T-helper 2 cell treated with Interferon-gamma antibody and Interleukin-4, amounts not matched to agents 5 μg/mL and 100 μg/mL, for 36 hours (primary cell): ENCODE data around the gene HDAC9.

Experiments
- DNase-seq: peaks from one replicate; pipeline ENCODE4 v3.0.0; 2021; ENCODE audit warnings: low spot score
- H3K27ac Mint-ChIP-seq: one replicate; pipeline ENCODE4 v1.8.0; 2021; ENCODE audit warnings: mild to moderate bottlenecking, mixed read lengths
- H3K27me3 Mint-ChIP-seq: one replicate; pipeline ENCODE4 v1.8.0; 2021; ENCODE audit warnings: low read depth, mixed read lengths
- H3K36me3 Mint-ChIP-seq: one replicate; pipeline ENCODE4 v1.8.0; 2021; ENCODE audit warnings: low read depth, mixed read lengths
- H3K4me1 Mint-ChIP-seq: one replicate; pipeline ENCODE4 v1.8.0; 2021; ENCODE audit warnings: low read depth, mixed read lengths
- H3K4me3 Mint-ChIP-seq: one replicate; pipeline ENCODE4 v1.8.0; 2022; ENCODE audit warnings: mild to moderate bottlenecking, moderate library complexity, mixed read lengths
- H3K9me3 Mint-ChIP-seq: one replicate; pipeline ENCODE4 v1.8.0; 2021; ENCODE audit warnings: mixed read lengths

HDAC9 gene

DNA sequence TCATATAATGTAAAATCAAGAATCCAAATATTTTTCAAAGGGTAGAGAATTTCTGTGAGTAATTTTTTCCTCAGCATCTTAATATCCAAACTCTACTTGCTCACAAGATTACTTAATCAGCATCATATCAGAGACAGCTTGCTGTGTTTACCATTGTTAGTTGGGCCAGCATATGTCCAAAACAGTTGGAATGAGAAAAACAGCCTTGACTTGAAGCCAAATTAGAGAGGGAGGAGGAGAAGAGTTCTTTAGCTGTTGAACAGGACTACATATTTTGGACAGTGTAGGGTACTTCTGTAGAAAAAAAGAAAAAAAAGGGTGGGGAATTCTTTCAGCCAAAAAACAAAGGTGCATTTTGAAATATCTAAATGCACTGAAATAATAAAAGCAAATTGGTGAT, 69.8 kb downstream of the HDAC9 start:
- Mint-ChIP-seq H3K9me3 (no peaks in the 10 kb centered on the region), H3K4me1 (no peaks in the 10 kb centered on the region), H3K27me3 (no peaks in the 10 kb centered on the region), H3K27ac (no peak overlapping the region), H3K4me3 (no peak overlapping the region), H3K36me3 (no peaks in the 10 kb centered on the region)
- no peak for DNase-seq

DNA sequence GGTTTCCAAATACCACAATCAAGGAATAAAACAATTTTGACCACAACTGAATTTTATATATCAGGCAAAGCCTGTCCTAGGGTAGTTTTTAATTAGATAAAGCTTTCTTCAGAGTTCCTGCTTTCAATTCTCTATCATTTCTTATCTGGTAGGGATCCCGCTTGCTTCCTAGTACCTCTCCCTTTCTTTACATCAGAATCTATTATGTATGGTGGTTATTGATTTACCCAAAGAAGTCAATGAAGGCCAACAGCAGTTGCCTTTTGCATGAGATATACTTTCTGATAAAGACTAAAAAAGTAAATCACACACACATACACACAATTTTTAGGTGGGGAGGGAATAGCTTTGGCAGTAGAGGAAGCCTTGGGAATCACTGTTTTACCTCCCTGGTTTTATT, 70.7 kb downstream of the HDAC9 start:
- Mint-ChIP-seq H3K4me1 (no peaks in the 10 kb centered on the region), H3K27me3 (no peaks in the 10 kb centered on the region), H3K36me3 (no peaks in the 10 kb centered on the region), H3K27ac (no peak overlapping the region), H3K9me3 (no peaks in the 10 kb centered on the region), H3K4me3 (no peak overlapping the region)
- DNase-seq = no peak

DNA sequence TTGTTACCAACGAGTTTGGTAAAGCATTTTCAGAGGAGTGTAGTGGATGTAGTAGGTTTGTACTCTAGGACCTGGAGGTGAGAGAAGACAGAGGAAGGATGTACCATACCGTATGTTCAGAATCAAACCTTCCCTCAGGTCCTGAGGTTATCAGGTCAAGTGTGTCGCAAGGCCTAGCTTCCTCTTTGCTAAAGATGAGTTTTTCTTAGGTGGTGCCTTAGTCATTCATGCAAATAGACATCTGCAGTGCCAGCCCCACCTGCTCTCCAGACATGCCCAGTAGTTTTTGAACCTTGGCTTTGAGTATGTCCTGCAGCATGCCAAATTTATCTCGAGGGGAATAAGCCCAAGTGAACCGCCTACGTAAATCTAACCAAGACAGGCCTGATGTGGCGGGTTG, 71.3 kb downstream of the HDAC9 start:
- Mint-ChIP-seq H3K4me1 (no peaks in the 10 kb centered on the region), H3K4me3 (no peak overlapping the region), H3K36me3 (no peaks in the 10 kb centered on the region), H3K9me3 (no peaks in the 10 kb centered on the region), H3K27ac (no peak overlapping the region), H3K27me3 (no peaks in the 10 kb centered on the region)
- no peak for DNase-seq

DNA sequence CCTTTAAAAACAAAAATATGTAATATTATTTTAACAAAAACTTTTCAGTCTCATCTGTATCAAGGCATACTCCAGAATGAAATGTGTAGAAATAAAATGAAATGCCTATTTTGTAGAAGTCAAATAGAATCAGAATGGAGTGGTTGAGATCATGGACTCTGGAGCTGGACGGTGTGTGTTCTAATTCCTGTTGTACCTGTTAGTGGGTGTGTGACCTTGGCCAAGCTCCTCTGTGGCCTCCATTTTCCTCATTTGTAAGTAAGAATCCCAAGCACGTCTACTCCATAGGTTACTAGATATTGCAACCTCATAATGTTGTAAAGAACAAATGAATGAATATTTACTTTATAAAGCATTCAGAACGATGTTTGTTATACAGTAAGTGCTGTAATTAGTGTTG, 74.9 kb downstream of the HDAC9 start:
- no peaks in the 10 kb centered on the region for H3K9me3 Mint-ChIP-seq
- no peaks in the 10 kb centered on the region for H3K4me1 Mint-ChIP-seq
- no peak overlapping the region for H3K4me3 Mint-ChIP-seq
- H3K27ac Mint-ChIP-seq = no peak overlapping the region
- no peaks in the 10 kb centered on the region for H3K36me3 Mint-ChIP-seq
- H3K27me3 Mint-ChIP-seq = no peaks in the 10 kb centered on the region
- DNase-seq = no peak

DNA sequence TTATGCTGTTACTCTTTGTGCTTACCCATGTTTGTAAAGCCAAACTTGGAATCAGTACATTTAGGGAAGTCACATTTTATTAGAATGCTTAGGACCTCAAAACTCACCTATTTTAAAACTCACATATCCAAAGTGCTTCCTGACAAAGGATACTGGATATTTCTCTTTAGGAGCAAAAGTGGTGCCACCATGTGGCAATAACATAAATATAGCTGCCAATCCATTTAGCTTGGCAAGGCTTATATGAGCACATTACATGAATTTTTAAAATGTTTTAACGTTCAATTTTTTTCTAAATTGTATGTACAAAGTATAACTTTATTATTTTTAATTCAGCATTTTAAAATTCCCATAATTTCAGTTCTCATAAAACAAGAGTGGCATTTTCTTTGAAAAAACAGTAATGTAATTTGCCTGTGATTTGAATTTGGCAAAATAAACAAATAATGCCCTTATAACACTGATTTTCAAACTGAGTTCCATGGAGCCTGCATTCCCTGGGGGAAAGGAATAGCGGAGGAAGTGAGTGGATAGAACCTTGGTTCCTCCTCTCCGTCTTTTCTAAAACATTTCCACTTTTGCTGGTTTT, 75.4 kb downstream of the HDAC9 start:
- Mint-ChIP-seq H3K27ac (no peak overlapping the region), H3K27me3 (no peaks in the 10 kb centered on the region), H3K9me3 (no peaks in the 10 kb centered on the region), H3K36me3 (no peaks in the 10 kb centered on the region), H3K4me1 (no peaks in the 10 kb centered on the region), H3K4me3 (no peak overlapping the region)
- DNase-seq = no peak

DNA sequence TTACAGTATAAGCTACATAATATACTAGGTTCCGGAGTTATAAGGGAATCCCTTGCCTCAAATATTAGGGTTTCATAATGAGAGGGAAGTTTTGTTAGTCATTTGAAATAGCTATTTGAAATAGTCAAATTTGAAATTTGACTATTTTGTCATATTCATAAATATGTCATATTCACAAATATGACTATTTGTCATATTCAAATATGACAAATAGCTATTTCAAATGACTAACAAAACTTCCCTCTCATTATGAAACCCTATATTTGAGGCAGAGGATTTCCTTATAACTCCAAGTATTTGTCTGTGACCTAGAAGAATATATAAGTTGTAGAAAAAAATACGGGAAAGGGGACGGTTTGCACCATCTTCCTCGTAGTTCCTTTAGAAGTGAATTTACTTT, 76.6 kb downstream of the HDAC9 start:
- DNase-seq = no peak
- H3K27ac Mint-ChIP-seq = no peak overlapping the region
- no peaks in the 10 kb centered on the region for H3K9me3 Mint-ChIP-seq
- no peaks in the 10 kb centered on the region for H3K27me3 Mint-ChIP-seq
- H3K36me3 Mint-ChIP-seq = no peaks in the 10 kb centered on the region
- no peaks in the 10 kb centered on the region for H3K4me1 Mint-ChIP-seq
- H3K4me3 Mint-ChIP-seq = no peak overlapping the region

DNA sequence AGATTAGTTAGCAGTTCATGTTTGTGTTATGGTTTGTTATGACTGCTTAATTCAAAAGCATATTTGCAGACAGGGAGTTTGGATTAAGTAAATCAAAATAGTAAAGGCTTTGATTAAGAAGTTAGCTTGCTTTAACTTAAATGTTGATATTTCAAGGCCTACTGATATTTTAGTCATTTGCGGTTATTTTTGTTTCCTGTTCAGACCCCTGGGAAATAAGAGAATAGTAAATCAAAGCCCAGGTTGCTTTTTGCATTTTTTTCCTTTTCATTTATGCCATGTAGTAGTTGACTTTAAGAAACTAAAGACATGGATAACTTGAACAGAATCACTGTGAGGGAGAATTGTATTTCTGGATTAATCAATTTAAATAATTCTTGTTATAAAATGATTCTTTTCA, 77.3 kb downstream of the HDAC9 start:
- no peaks in the 10 kb centered on the region for H3K36me3 Mint-ChIP-seq
- no peaks in the 10 kb centered on the region for H3K4me1 Mint-ChIP-seq
- no peak overlapping the region for H3K4me3 Mint-ChIP-seq
- H3K9me3 Mint-ChIP-seq = no peaks in the 10 kb centered on the region
- H3K27ac Mint-ChIP-seq = no peak overlapping the region
- DNase-seq = no peak
- H3K27me3 Mint-ChIP-seq = no peaks in the 10 kb centered on the region

DNA sequence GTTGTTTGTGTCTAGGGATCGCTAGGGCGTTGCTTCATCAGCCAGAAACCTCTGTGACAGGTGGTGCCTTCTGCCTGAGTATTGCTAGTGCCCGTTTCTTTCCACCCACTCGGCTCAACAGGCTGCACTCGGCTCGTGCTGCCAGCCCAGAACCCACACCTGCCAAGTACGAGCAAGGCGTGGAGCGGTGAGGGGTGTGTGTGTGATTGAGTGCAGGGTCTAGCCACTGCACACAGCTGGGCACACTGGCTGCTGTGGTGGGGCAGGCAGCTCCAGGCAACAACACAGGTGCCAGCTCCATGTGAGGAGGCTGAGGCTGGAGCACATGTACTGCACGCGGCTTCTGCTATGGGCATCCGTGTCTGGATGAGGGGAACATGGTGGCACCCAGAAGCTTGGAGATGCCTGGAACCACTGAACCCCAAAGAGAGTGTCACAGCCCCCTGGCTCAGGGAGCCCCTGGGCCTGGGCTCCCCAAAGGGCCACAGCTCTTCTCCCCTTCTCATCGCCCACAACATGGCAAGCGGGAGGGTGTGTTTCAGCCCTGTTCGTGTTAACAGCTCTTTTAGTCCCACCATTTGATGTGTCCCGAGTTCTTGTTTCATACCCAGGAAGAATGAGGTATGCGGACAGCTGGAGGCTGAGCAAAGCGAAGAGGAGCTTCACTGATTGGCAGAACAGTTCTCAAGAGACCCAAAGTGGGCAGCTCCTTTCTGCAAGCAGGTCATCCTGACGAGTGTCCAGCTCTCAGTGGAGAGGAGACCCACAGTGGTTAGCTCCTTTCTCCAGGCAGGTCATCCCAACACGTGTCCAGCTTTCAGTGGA, 78.1 kb downstream of the HDAC9 start:
- no peak for DNase-seq
- Mint-ChIP-seq H3K4me3 (no peak overlapping the region), H3K9me3 (no peaks in the 10 kb centered on the region), H3K4me1 (no peaks in the 10 kb centered on the region), H3K27me3 (no peaks in the 10 kb centered on the region), H3K27ac (no peak overlapping the region), H3K36me3 (no peaks in the 10 kb centered on the region)

DNA sequence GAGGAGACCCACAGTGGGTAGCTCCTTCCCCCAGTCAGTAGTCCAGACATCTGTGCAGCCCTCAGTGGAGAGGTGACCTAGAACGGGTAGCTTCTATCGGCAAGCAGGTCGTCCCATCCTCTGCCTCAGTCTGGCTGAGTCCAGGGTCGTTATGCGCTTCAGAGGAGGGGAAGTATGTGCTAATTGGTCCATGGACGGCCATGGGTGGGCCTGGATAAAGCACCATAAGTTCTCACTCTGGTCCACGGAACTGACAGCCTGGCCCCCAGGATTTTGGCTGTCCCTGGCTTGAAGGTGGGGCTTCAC, 78.6 kb downstream of the HDAC9 start:
- Mint-ChIP-seq H3K4me3 (no peak overlapping the region), H3K27ac (no peak overlapping the region), H3K4me1 (no peaks in the 10 kb centered on the region), H3K27me3 (no peaks in the 10 kb centered on the region), H3K36me3 (no peaks in the 10 kb centered on the region), H3K9me3 (no peaks in the 10 kb centered on the region)
- DNase-seq = no peak

DNA sequence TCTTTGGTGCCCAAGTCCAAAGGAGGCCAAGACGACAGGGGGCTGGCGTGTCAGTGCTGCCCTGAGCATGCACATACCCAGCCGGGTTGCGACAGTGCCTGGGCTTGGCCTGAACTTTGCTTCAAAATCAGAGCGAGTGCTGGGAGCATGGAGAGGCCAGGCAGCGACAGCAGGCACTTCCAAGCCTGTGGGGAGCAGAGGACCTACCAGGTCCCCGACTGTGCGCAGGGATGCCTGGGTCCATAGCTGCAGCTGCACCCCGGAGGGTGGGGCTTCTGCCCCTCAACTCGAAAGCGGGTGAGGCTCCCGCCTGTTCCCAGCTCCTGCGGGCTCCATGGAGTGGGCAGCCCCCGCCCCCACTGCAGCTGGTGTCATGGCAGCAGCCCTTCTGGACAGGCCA, 79.1 kb downstream of the HDAC9 start:
- Mint-ChIP-seq H3K4me1 (no peaks in the 10 kb centered on the region), H3K4me3 (no peak overlapping the region), H3K36me3 (no peaks in the 10 kb centered on the region), H3K27me3 (no peaks in the 10 kb centered on the region), H3K27ac (no peak overlapping the region), H3K9me3 (no peaks in the 10 kb centered on the region)
- no peak for DNase-seq

DNA sequence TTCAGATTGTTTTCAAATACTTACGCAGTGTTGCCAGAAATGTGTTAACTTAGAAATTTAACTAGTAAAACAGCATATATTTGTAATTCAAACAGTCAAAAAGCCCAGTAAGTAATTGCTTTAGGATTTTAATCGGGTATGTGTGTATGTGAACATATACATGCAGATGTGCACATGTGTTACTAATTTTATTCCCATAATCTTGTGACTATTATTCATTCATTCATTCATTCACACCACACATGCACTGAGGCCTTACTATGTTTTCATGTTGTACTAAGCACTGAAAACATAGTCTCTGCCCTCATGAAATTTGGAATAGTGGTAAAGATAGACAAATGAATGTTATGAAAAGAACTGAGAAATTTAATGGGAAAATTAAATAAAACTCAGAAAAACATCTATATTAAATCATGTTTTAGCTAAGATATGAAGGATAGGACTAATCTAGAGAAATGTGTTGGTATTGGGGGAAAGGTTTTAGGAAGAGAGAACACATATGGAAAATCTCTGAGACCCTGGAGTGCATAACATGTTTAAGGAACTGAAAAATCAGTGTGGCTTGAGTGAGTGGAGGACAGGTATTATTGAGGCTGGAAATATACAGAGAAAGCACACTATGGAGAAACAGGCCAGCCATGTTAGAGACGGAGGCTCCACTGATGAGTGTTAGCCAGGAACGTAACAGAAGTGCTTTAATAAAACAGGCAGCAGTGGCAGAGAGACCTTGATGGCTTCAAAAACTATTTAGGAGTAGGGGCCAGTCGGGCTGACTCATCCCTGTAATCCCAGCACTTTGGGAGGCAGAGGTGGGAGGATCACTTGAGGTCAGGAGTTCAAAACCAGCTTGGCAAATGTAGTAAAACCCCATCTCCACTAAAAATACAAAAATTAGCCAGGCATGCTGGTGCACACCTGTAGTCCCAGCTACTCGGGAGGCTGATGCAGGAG, 80.3 kb downstream of the HDAC9 start:
- Mint-ChIP-seq H3K36me3 (no peaks in the 10 kb centered on the region), H3K4me3 (no peak overlapping the region), H3K27ac (no peak overlapping the region), H3K27me3 (no peaks in the 10 kb centered on the region), H3K4me1 (no peaks in the 10 kb centered on the region), H3K9me3 (no peaks in the 10 kb centered on the region)
- DNase-seq = no peak

DNA sequence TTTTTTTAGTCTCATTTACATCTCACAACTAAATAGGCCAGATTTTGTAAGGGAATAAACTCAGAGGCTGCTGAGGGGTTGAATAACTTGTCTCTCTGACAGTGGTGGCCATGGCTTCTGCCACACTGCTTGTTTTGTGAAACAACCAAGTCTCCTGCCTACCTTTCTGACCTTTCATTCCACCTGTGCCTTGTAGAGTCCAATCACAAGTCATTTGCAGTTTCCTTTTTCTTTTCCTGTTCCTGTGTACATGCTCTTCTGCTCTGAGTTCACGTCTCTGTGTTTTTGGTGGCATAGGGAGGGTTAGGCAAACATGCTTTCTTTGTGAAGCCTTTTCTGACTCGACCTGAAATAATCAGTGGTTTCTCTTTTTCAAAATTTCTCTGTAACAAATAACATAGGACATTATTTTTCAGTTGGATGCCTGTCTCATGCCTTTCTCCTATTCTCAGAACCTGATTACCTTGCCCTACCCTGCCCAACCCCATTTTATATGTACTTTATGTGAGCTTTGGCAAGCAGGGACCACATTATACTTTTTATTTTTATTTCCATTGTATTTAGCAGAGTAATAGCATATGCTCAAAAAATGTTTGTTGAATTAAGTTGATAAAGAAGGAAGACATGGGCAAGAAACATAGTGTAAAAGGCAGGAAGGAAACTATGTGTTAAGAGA, 81.7 kb downstream of the HDAC9 start:
- no peaks in the 10 kb centered on the region for H3K9me3 Mint-ChIP-seq
- H3K36me3 Mint-ChIP-seq = no peaks in the 10 kb centered on the region
- no peaks in the 10 kb centered on the region for H3K27me3 Mint-ChIP-seq
- H3K4me1 Mint-ChIP-seq = no peaks in the 10 kb centered on the region
- no peak for DNase-seq
- no peak overlapping the region for H3K4me3 Mint-ChIP-seq
- no peak overlapping the region for H3K27ac Mint-ChIP-seq

DNA sequence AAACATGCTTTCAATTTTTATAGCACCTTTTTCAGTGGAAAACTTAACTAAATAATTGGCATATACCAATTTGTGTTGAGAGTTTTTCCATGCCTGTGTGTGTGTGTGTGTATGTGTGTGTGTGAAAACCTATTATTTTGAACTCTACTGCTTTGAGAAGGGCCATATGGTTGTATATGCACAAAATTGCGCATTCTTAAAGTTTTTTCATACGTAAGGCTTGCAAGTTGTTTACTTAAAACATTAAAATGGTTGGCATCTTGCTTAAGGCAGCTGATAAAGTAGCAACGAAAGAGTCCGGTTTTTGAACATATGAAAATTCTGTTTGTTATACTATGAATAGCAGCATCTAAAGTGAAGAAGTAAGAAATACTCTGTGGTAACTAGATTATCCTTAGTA, 84.1 kb downstream of the HDAC9 start:
- no peaks in the 10 kb centered on the region for H3K27me3 Mint-ChIP-seq
- H3K27ac Mint-ChIP-seq = no peak overlapping the region
- no peaks in the 10 kb centered on the region for H3K9me3 Mint-ChIP-seq
- no peak for DNase-seq
- no peaks in the 10 kb centered on the region for H3K4me1 Mint-ChIP-seq
- no peak overlapping the region for H3K4me3 Mint-ChIP-seq
- no peaks in the 10 kb centered on the region for H3K36me3 Mint-ChIP-seq

DNA sequence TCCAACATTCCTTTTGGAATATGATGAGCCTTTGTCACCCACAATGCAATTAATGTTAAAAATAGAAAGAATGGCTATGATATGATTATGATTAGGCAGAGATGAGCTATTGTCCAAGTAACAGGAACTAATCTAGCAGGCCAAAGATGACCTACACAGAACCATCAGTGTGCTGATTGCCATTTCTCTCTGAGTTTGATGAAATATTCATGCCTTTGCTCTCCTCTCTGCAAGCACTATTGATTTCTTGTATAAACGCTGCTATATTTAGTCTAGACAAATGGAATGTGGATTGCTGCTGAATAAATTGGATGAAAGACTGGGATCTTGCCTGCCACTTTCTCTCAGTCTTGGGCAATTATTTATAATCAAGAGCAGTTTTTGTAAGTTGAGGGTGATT, 85.4 kb downstream of the HDAC9 start:
- no peaks in the 10 kb centered on the region for H3K36me3 Mint-ChIP-seq
- DNase-seq = no peak
- no peak overlapping the region for H3K4me3 Mint-ChIP-seq
- no peaks in the 10 kb centered on the region for H3K4me1 Mint-ChIP-seq
- H3K9me3 Mint-ChIP-seq = no peaks in the 10 kb centered on the region
- H3K27me3 Mint-ChIP-seq = no peaks in the 10 kb centered on the region
- no peak overlapping the region for H3K27ac Mint-ChIP-seq
